PC-9 (cell line): ENCODE results near the gene SLC44A1.

Experiments
- EZH2 ChIP-seq: fragments of 200-600 bp; sonication (generic); IDR thresholded peaks from 2 replicates; pipeline ENCODE4 v1.8.0; 2017; ENCODE audit warnings: antibody characterized with exemption, low read depth
- TF ChIP-seq, protein P1 (sequence below): fragments of 200-600 bp; sonication (generic); conservative IDR thresholded peaks from 2 replicates; pipeline ENCODE4 v1.6.1; 2017; ENCODE audit warnings: mixed run types, antibody characterized with exemption, mild to moderate bottlenecking, moderate library complexity

DNA sequence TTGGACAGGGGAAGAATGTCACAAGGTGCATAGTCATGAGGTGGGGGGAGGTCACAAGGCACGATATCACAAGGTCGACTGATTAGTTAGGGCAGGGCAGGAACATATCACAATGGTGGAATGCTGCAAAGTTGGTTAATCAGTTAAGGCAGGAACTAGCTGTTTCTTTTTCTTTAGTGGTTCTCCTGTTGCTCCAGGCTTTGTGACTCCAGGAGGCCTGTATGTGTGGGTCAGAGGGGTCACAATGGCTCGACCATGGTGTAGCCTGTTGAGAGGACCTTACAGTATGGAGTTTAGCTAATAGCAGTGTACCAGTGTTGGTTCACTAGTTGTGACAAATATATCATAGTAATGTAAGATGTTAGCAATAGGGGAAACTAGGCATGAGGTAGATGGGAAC lies 191.0 kb downstream of the SLC44A1 start:
- no peak for TF ChIP-seq EZH2
- TF ChIP-seq, protein P1, sequence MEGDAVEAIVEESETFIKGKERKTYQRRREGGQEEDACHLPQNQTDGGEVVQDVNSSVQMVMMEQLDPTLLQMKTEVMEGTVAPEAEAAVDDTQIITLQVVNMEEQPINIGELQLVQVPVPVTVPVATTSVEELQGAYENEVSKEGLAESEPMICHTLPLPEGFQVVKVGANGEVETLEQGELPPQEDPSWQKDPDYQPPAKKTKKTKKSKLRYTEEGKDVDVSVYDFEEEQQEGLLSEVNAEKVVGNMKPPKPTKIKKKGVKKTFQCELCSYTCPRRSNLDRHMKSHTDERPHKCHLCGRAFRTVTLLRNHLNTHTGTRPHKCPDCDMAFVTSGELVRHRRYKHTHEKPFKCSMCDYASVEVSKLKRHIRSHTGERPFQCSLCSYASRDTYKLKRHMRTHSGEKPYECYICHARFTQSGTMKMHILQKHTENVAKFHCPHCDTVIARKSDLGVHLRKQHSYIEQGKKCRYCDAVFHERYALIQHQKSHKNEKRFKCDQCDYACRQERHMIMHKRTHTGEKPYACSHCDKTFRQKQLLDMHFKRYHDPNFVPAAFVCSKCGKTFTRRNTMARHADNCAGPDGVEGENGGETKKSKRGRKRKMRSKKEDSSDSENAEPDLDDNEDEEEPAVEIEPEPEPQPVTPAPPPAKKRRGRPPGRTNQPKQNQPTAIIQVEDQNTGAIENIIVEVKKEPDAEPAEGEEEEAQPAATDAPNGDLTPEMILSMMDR: no peak
